ENCODE data around the gene DNAL1.
A peak's percentile ranks its signal among the peaks of the same experiment; 100 is the strongest.

DNAL1 gene

DNA sequence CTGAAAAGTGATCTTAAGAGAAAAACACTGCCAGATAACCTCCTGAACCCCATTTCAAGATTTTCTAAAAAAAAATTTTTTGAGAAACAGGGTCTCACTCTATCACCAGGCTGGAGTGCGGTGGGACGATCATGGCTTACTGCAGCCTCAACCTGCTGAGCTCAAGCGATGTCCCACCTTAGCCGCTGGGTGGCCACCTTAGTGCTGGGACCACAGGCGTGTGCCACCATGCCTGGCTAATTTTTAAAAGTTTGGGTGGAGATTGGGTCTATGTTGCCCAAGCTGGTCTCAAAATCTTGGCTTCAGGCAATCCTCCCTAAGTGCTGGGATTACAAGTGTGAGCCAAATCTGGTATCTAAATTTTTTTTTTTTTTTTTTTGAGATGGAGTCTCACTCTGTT lies 66.0 kb downstream of the DNAL1 start:
- Histone ChIP-seq H3K36me3 (ENCODE audit: control insufficient read depth in 2 of 2, insufficient read depth in 1 of 2, low read length in 2 of 2) (peaks cover 0 to 6% of the 10 kb centered on the region in 2 experiments; a peak in 2 of 3 replicates), H3K4me3 (ENCODE audit: low read depth, low read length) (no peak overlapping the region), H3K27ac (ENCODE audit: extremely low read depth, low read depth, low read length) (no peak overlapping the region), H3K9me3 (ENCODE audit: control insufficient read depth, insufficient read depth, low read depth, low read length) (no peaks in the 10 kb centered on the region), H3K4me1 (ENCODE audit: control insufficient read depth, insufficient read depth, low read length) (peaks cover 3% of the 10 kb centered on the region; the same call in 1 of the 2 replicates)
- ChIA-PET CTCF (interaction anchor here (0.5 to 1.4 kb wide), 3 partner anchors 9 to 146 kb away, joined by 3 to 6 read pairs (median 3); no protein-coding TSS in a partner anchor), POLR2A (no interaction called here)
- no peak for TF ChIP-seq GFI1B (tag by site-specific recombination; IDR thresholded peaks at IDR 0.05)
- TF ChIP-seq, protein P1, sequence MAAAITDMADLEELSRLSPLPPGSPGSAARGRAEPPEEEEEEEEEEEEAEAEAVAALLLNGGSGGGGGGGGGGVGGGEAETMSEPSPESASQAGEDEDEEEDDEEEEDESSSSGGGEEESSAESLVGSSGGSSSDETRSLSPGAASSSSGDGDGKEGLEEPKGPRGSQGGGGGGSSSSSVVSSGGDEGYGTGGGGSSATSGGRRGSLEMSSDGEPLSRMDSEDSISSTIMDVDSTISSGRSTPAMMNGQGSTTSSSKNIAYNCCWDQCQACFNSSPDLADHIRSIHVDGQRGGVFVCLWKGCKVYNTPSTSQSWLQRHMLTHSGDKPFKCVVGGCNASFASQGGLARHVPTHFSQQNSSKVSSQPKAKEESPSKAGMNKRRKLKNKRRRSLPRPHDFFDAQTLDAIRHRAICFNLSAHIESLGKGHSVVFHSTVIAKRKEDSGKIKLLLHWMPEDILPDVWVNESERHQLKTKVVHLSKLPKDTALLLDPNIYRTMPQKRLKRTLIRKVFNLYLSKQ (tag by site-specific recombination; IDR thresholded peaks at IDR 0.05; ENCODE audit: borderline replicate concordance): no peak
- TF ChIP-seq, protein P2, sequence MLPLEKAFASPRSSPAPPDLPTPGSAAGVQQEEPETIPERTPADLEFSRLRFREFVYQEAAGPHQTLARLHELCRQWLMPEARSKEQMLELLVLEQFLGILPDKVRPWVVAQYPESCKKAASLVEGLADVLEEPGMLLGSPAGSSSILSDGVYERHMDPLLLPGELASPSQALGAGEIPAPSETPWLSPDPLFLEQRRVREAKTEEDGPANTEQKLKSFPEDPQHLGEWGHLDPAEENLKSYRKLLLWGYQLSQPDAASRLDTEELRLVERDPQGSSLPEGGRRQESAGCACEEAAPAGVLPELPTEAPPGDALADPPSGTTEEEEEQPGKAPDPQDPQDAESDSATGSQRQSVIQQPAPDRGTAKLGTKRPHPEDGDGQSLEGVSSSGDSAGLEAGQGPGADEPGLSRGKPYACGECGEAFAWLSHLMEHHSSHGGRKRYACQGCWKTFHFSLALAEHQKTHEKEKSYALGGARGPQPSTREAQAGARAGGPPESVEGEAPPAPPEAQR (tag by site-specific recombination; IDR thresholded peaks at IDR 0.05): no peak
- TF ChIP-seq ZNF23 (tag by site-specific recombination; IDR thresholded peaks at IDR 0.05; ENCODE audit: borderline replicate concordance): no peak
- TF ChIP-seq ZNF701 (tag by site-specific recombination; IDR thresholded peaks at IDR 0.05): no peak
- TF ChIP-seq, protein P3, sequence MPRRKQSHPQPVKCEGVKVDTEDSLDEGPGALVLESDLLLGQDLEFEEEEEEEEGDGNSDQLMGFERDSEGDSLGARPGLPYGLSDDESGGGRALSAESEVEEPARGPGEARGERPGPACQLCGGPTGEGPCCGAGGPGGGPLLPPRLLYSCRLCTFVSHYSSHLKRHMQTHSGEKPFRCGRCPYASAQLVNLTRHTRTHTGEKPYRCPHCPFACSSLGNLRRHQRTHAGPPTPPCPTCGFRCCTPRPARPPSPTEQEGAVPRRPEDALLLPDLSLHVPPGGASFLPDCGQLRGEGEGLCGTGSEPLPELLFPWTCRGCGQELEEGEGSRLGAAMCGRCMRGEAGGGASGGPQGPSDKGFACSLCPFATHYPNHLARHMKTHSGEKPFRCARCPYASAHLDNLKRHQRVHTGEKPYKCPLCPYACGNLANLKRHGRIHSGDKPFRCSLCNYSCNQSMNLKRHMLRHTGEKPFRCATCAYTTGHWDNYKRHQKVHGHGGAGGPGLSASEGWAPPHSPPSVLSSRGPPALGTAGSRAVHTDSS (tag by site-specific recombination; IDR thresholded peaks at IDR 0.05): no peak
- no peak for TF ChIP-seq ZSCAN23 (tag by site-specific recombination; IDR thresholded peaks at IDR 0.05)
- TF ChIP-seq ZNF248 (tag by site-specific recombination; IDR thresholded peaks at IDR 0.05): no peak

DNA sequence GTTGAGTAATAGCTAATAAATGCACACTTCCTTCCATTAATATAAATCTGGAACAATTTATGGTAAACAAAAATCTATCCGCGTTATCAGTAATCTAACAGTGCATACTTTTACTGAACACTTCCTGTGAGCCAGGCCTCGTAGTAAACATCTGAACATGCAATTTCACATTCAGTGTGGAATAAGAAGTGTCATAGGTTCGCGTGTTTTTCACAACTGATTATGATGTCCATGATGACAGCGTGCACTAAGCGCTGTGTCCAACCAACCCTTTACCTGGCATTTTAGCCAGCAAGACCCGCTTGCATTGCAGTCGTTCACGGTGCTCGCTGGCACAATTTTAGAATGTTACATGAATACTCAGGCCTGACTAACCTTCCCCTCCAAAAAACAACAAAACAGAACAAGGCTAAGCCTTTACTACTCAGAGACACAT lies 67.3 kb downstream of the DNAL1 start:
- ChIA-PET POLR2A (interaction anchor here (1.0 kb wide), 1 partner anchor 11 kb away, joined by 6 read pairs; no protein-coding TSS in a partner anchor), CTCF (interaction anchor here (0.7 to 1.4 kb wide), 5 partner anchors 18 to 173 kb away, joined by 3 read pairs; no protein-coding TSS in a partner anchor)
- H3K9me3 ChIP-seq (ENCODE audit: control insufficient read depth, insufficient read depth, low read depth, low read length): no peaks in the 10 kb centered on the region
- H3K36me3 ChIP-seq (ENCODE audit: control insufficient read depth in 2 of 2, insufficient read depth in 1 of 2, low read length in 2 of 2): peaks cover 0 to 16% of the 10 kb centered on the region in 2 experiments; a peak in 2 of 3 replicates
- H3K27ac ChIP-seq (ENCODE audit: extremely low read depth, low read depth, low read length): peak overlapping the region; percentile 97; the same call in 1 of the 2 replicates
- peaks cover 5% of the 10 kb centered on the region for H3K4me1 ChIP-seq (ENCODE audit: control insufficient read depth, insufficient read depth, low read length)
- peak overlapping the region; percentile 89 for H3K4me3 ChIP-seq (ENCODE audit: low read depth, low read length)
- TF ChIP-seq ZNF350 (tag by site-specific recombination; IDR thresholded peaks at IDR 0.05): no peak
- TF ChIP-seq, protein P4, sequence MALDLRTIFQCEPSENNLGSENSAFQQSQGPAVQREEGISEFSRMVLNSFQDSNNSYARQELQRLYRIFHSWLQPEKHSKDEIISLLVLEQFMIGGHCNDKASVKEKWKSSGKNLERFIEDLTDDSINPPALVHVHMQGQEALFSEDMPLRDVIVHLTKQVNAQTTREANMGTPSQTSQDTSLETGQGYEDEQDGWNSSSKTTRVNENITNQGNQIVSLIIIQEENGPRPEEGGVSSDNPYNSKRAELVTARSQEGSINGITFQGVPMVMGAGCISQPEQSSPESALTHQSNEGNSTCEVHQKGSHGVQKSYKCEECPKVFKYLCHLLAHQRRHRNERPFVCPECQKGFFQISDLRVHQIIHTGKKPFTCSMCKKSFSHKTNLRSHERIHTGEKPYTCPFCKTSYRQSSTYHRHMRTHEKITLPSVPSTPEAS (tag by site-specific recombination; IDR thresholded peaks at IDR 0.05): no peak
- no peak for TF ChIP-seq ZBTB7A (tag by site-specific recombination; IDR thresholded peaks at IDR 0.05; ENCODE audit: low read depth)
- no peak for TF ChIP-seq ZNF701 (tag by site-specific recombination; IDR thresholded peaks at IDR 0.05)
- no peak for TF ChIP-seq ZNF37A (tag by site-specific recombination; IDR thresholded peaks at IDR 0.05)
- TF ChIP-seq, protein P5, sequence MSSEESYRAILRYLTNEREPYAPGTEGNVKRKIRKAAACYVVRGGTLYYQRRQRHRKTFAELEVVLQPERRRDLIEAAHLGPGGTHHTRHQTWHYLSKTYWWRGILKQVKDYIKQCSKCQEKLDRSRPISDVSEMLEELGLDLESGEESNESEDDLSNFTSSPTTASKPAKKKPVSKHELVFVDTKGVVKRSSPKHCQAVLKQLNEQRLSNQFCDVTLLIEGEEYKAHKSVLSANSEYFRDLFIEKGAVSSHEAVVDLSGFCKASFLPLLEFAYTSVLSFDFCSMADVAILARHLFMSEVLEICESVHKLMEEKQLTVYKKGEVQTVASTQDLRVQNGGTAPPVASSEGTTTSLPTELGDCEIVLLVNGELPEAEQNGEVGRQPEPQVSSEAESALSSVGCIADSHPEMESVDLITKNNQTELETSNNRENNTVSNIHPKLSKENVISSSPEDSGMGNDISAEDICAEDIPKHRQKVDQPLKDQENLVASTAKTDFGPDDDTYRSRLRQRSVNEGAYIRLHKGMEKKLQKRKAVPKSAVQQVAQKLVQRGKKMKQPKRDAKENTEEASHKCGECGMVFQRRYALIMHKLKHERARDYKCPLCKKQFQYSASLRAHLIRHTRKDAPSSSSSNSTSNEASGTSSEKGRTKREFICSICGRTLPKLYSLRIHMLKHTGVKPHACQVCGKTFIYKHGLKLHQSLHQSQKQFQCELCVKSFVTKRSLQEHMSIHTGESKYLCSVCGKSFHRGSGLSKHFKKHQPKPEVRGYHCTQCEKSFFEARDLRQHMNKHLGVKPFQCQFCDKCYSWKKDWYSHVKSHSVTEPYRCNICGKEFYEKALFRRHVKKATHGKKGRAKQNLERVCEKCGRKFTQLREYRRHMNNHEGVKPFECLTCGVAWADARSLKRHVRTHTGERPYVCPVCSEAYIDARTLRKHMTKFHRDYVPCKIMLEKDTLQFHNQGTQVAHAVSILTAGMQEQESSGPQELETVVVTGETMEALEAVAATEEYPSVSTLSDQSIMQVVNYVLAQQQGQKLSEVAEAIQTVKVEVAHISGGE (tag by site-specific recombination; conservative IDR thresholded peaks at IDR 0.05; ENCODE audit: low read depth): no peak
- TF ChIP-seq ZNF24 (tag by site-specific recombination; IDR thresholded peaks at IDR 0.05): no peak
- TF ChIP-seq, protein P6, sequence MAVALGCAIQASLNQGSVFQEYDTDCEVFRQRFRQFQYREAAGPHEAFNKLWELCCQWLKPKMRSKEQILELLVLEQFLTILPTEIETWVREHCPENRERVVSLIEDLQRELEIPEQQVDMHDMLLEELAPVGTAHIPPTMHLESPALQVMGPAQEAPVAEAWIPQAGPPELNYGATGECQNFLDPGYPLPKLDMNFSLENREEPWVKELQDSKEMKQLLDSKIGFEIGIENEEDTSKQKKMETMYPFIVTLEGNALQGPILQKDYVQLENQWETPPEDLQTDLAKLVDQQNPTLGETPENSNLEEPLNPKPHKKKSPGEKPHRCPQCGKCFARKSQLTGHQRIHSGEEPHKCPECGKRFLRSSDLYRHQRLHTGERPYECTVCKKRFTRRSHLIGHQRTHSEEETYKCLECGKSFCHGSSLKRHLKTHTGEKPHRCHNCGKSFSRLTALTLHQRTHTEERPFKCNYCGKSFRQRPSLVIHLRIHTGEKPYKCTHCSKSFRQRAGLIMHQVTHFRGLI (tag by site-specific recombination; IDR thresholded peaks at IDR 0.05): no peak
- no peak for TF ChIP-seq ZNF791 (tag by site-specific recombination; IDR thresholded peaks at IDR 0.05)
- TF ChIP-seq, protein P7, sequence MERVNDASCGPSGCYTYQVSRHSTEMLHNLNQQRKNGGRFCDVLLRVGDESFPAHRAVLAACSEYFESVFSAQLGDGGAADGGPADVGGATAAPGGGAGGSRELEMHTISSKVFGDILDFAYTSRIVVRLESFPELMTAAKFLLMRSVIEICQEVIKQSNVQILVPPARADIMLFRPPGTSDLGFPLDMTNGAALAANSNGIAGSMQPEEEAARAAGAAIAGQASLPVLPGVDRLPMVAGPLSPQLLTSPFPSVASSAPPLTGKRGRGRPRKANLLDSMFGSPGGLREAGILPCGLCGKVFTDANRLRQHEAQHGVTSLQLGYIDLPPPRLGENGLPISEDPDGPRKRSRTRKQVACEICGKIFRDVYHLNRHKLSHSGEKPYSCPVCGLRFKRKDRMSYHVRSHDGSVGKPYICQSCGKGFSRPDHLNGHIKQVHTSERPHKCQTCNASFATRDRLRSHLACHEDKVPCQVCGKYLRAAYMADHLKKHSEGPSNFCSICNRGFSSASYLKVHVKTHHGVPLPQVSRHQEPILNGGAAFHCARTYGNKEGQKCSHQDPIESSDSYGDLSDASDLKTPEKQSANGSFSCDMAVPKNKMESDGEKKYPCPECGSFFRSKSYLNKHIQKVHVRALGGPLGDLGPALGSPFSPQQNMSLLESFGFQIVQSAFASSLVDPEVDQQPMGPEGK (tag by site-specific recombination; IDR thresholded peaks at IDR 0.05): no peak
- no peak for TF ChIP-seq ZFP37 (tag by site-specific recombination; IDR thresholded peaks at IDR 0.05)
- no peak for TF ChIP-seq SETDB1 (IDR thresholded peaks at IDR 0.05; ENCODE audit: insufficient read length, low read length)
- TF ChIP-seq ZNF155 (tag by site-specific recombination; IDR thresholded peaks at IDR 0.05): no peak
- no peak for TF ChIP-seq BCL11B (tag by site-specific recombination; IDR thresholded peaks at IDR 0.05; ENCODE audit: low read depth)
- no peak for TF ChIP-seq ZNF341 (tag by site-specific recombination; IDR thresholded peaks at IDR 0.05; ENCODE audit: low read depth)

Data from HEK293 (cell line).